Activated T-cell treated with anti-CD3 and anti-CD28 coated beads for 48 hours (primary cell): ENCODE measurements around the gene GDPD4.

Source experiments
- DNase-seq: peaks from one replicate; pipeline ENCODE4 v3.0.0-alpha.2; 2020; ENCODE audit warnings: low read depth

GDPD4 gene

DNA sequence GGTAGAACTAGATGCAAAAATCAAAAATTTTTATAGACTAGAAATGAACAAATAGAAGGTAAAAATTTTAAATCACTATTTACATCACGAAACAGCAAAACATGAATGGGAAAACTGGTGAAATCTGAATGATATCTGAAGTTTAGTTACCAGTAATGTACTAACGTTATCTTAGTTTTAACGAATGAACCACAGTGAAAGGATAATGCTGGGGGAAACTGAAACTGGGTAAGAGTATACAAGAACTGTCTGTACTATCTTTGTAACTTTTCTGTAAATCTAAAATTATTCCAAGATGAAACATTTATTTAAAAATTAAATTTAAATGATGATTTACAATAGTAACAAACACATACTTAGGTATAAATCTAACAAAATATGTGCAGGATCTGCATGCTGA is 7.4 kb downstream of the GDPD4 start:
- DNase-seq: no peak

DNA sequence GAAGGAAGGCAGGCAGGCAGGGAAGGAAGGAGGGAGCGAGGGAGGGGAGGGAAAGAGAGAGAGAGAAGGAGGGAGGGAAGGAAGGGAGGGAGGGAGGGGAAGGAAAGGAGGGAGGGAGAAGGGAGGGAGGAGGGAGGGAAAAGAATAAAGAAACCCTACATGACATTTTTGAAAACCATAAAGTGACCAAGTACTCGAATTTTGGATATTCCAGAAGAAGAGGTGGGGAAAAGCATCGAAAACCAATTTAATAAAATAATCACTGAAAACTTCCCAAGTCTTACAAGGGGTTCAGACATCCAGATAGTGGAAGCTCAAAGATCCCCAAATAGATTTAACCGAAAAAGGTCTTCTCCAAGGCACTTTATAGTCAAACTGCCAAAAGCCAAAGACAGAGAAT is 11.7 kb downstream of the GDPD4 start:
- DNase-seq: no peak

DNA sequence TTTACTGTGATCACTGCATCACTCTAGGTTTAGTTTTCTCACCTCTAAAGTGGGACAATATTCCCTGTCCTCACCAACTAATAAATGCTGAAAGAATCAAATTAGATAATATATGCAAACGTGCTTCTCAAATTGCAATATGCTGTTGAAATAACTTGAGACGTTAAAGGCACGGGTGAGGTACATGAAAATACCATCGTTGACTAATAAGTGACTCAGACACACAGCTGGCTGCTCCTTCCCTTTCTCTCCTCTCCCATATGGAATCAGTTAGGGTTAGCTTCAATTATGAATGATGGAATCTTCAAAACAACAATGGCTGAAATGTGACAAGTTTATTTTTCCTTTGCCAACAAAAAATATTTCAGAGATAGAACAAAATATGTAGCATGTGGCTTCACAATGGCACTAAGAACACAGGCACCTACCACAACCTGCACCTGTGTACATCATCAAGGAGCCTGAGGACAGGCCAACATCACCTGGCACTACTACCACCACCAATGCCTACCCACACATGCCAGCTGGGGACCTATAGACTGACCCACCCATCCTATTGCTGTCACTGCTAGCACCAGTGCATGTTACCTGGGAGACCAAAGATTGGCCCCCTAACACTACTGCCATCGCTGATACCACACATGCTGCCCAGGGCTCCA is 13.7 kb downstream of the GDPD4 start:
- no peak for DNase-seq

DNA sequence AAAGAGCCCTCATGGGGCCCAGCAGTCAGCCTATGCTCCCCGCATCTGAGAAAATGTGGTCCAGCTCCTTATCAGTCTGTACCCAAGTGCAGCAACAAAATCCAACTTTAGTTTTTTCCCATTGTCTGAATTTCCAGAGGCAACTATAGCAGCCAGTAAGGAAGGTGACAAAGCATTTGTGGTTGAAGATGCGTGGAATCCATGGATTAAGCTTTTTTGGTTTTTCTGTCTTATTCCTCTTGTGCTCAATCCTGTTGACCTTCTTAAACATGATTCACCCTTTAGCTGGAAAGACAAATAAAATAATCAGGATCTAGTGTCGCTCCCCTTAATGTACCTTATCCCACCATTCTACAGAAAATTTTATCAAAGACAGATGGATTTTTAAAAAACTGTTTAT is 14.3 kb downstream of the GDPD4 start:
- DNase-seq: no peak

DNA sequence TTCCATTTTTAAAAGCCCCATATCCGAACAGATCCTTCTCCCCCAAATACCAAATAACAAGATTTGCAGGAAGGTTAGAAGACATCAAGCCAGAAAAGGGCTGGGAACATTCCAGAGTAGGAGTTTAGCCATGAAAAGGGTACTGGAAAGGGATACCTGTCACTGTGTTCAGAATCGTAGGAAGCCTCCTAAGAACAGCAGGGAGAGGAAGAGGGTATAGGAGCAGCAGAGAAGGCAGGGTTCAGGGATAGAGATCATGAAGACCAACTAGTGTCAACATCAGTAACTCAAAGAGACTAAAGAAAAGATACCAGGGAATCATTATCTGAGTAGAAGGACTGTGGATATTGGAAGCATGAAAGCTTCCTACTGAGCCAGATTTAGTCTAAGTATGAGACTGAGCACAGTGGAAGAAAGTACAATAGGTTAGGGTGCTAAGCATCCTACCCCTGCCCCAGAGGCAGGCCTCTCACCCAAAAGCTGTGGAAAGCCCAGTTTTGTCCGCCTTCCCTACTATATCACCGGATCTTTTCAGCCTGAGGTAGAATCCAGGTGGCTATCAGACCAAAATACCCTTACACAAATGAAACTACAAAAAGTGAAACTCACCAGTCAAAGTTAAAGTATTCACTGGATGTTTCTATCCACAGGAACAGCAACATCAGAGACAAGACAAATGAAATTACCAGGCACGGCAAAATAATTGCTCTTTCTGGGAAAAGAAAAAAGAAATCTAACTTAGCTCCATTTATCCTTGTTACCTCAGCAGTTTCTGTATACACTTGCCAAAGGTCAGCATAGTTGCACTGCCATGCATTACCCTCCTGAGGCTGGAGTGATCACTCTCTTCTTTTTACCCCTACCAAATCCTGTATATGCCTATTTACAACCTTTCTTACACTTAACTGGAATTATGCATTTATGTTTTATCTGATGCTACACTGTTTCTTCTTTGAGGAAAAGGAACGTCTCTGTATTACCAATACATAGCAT is 16.7 kb downstream of the GDPD4 start:
- DNase-seq: no peak

DNA sequence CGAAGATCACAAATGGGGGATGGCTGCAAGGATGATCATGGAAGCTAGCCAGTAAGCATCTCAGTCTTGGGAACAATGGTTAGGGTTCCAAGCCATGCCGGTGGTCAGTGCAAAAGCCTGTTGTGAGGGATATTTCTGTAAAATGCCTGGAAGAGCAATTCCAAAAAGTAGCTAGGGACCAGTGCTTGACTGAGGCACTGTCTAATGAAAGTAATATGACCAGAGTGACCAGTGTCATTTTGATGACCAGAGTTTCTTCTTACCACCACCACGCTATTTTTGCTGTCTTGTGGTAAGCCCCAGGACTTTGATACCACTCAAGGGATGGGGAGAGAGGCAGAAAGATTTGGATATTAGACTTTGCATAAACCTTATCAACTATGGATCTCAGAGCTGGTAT is 18.4 kb downstream of the GDPD4 start:
- DNase-seq: no peak

DNA sequence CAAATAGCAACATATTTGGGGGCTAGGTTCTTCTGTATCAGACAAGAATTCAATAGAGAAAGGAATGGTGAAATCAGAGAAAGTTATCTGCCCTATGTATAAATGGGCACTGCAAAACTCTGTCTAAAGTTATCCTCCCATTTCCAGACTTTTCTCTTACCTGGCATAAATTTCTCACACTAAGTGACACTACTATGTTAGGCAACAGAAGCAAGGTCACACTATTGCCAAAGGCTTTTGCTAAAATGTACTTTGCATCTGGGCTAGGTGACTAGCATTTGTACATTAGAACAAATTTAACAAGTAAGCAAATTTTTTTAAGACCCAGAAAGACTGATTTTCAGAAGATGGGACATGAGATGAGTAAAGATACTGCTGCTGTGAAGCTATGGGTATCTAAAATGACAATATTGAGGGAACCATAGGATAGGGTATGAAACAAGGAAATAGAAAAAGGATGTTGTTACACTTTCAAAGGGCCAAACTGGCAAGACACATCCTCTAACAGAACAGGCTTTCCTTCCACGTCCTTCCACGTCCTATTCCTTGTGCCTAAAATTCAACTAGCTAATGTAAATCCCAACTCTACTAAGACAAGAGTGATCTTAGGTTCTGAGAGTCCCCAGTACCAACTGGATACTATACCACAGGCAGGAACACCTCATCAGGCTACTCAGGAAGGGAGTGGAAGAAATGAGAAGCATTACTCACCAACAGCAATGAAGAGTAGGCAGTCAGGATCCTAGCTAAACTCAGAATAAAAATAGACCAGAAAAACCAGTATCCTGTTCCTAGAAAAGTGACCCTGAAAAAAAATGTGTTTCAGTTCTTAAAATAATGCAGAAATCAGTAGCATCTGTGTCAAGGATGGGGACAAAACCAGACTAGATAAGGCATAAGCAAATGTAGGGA is 22.6 kb downstream of the GDPD4 start:
- DNase-seq: no peak

DNA sequence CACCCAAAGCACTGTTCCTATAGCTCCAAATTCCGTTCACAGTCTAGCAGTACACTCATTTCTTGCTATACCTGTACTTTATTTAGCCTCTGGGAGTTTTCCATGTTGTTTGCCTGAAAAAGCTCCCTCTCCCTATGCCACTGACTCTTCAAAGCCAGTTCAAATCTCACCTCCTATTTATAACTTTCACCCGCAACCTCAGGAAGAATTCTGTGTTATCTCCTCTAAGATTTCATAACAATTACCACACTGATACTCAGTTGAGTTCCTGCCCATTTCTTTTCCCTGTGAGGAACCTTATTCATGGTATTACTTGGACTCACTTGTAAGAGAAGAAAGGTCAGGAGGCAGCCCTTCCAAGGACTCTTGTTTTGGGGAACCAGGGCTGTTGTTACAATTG is 25.2 kb downstream of the GDPD4 start:
- no peak for DNase-seq

DNA sequence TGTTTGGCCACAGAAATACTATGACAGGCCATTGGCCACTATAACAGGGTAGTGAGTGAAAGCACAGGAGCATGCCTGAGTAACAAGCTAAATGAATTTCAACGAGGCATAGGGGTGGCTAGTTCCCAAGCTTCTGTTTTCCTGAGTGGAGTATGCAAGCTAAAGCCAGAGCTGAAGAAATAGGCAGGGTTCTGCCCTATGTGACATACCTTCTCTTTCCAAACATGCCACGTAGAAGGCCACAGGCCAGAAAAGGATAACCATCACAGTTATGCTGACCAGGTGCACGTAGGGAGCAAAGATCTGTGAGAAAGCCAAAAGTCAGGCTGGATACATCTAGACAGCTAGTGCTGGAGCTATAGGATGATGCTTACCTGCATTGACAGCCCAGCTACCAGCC is 30.6 kb downstream of the GDPD4 start:
- DNase-seq: no peak

DNA sequence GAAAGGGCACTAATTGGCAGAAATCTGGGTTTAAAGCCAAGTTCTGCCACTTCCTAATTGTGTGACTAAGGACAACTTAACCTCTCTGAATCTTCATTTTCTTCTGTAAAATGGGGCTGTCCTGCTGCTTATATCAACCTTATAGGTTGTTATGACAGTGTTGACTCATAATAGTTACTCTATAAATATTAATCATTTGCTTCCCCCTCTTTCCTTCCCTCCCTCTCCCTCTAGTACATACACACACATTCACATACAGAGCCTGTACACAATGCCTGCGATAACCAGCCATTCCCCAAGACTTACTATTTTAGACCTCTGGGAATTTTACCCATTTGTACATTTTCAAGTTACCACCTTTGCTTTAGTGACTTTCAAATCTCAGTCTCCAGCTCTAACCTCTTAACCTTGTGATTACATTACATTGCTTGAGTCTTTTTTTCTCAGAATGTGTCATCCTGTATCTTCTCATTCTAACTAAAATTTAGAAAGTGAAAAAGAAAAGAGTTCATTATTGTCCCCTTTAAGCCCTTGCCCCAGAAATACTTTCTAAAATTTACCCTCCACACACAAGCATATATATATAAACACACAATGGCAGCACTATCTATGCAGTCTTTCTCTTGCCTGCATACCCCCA is 31.9 kb downstream of the GDPD4 start:
- DNase-seq: no peak

DNA sequence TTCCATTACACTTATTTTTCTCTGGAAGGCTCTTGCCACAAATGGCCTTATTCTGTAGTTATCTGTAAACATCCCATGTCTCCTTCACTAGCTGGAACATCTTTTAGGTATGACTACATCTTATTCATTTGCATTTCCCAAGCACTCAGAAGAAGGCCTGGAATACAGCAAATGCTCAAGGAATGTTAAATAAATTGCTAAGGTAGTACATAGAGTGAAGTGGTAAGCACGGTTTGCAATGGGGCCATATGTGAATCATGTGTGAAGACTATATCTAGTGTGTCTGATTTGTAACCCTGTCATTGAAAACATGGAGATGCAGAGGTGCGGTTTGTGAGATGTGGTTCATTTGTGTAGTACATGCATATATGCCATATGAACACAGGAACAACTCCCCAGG is 33.5 kb downstream of the GDPD4 start:
- DNase-seq: no peak

DNA sequence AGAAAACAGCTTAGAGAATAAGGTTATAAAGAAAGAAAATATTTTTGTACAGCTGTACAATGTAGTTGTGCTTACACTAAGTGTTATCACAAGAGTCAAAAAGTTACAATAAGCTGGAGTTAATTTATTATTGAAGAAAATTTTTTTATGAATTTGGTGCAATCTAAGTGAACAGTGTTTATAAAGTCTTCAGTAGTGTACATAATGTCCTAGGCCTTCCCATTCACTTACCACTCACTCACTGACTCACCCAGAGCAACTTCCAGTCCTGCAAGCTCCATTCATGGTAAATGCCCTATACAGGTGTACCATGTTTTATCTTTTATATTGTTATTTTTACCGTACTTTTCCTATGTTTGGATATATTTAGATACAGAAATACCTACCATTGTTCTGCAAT is 34.7 kb downstream of the GDPD4 start:
- DNase-seq: no peak

DNA sequence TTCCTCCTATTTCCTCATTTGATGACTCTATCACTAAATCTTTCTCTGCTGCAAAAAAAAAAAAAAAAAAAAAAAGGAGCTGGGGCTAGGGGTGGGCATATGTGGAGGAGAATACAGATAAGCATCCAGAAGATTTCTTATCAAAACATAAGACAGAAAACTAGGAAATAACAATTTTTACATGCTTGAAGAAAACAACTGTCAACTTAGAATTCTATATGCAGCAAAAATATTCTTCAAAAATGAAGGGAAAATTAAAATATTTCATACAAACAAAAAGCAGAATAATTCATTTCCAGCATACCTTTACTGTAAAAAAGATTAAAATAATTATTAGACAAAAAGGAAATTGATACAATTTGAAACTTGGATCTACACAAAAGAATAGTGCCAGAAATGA is 38.7 kb downstream of the GDPD4 start:
- no peak for DNase-seq

DNA sequence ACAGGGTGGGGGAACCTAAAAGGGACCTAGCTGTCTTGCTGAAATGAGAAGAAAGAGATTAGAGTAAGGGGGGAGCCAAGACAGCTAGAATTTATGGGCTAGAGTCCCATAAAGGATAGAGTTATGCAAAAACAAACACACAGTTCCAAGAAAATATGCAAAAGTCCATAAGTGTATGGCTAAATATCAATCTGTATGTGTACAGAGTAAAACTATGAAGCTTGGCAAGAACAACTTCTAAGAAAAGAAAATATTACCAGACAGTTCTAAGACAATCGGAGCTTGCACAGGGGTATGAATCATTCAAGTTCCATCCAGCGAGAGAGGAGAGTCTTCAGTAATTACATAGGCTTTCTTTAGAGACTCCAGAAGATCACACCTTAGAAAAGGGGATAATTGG is 41.8 kb downstream of the GDPD4 start:
- DNase-seq: no peak

DNA sequence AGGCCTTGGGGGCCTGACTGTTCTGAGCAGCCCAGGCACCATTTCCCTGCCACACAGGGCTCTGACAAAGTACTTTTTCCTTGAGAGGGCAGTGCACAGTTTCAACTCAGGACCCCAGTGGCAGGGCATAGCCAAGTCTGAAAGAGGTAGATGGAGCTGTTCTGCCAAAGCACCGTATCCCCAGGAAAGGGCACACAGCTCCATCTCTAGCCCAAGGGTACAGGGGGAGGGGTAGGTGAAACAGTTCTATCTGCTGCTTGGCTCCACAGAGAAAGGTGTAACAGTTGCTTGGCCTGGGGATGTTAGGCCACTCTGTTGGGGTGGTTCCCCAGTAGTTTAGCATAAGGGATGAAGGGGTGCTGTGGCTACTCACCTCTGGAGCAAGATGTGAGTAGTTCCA is 47.8 kb downstream of the GDPD4 start:
- no peak for DNase-seq

DNA sequence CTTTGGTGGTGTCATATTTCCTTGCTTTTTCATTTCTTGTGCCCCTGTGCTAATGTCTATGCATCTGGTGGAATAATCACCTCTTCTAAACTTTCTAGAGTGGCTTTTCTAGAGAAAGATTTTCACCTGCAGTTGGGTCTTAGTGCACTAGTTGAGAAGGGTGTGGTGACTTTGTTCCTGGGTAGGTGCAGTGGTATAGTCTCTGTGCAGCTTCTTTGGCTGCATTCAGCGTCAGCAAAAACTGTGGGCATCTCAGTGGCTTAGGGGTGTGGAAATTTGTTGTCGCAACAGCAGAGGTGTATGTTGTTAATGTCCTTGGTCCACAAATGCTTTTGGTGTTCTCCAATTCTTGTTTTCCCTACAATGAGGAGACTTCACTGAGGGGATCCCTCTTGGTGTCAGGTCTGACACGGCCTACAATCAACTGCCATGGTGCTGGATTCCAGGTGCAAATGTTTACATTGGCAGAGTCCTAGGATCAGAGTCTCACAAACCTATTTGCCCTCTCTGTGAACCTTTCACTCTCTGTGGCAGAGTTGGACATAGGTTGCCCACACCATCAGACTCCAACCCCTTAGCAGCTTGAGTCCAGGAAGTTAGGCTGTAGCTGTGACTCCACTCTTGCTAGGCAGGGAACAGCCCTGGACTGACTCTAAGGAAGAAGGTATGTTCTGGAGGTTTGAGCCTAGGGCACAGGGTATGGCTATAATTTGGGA is 48.8 kb downstream of the GDPD4 start:
- DNase-seq: no peak

DNA sequence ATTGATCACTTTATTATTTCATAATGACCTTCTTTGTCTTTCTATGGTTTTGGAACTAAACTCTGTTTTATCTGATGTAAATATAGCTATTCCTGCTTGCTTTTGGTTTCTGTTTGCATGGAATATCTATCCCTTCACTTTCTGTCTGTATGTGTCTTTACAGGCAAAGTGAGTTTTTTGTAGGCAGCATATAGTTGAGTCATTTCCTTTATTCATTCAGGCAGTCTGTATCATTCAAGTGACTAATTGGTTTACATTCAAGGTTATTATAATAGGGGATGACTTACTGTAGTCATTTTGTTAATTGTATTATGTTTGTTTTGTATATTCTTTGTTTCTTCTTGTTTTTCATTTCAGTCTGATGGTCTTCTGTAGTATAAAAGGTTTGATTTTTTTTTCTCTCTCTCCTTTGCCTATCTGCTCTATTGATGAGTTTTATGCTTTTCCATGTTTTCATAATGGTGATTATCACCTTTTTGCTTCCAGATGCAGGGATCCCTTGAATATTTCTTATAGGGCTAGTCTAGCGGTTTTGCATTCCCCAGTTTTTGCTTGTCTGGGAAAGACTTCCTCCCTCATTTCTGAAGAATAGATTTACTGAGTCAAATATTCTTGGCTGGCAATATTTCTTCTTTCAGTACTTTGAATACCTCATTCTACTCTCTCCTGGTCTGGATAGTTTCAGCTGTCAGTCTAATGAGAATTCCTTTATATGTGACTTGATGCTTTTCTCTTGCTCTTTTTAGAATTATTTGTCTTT is 50.4 kb downstream of the GDPD4 start:
- no peak for DNase-seq

DNA sequence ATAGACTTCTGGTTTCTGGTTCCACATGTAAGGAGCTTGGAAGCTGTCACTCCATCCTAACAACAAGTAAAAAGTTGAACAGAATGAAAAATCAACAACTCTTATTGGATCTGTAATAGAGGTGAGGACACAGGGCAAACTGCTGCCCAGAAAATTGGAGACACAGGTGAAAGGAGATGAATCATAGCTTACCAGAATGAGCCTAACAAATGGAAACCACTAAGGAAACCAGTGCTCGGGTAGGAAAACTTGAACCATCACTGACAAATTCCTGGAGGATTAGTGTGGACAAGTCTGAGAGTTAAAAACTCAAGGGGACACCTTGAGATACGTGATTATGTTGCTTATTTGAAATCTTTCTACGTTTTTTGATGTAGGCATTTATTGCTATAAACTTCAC is 52.1 kb downstream of the GDPD4 start:
- DNase-seq: no peak

DNA sequence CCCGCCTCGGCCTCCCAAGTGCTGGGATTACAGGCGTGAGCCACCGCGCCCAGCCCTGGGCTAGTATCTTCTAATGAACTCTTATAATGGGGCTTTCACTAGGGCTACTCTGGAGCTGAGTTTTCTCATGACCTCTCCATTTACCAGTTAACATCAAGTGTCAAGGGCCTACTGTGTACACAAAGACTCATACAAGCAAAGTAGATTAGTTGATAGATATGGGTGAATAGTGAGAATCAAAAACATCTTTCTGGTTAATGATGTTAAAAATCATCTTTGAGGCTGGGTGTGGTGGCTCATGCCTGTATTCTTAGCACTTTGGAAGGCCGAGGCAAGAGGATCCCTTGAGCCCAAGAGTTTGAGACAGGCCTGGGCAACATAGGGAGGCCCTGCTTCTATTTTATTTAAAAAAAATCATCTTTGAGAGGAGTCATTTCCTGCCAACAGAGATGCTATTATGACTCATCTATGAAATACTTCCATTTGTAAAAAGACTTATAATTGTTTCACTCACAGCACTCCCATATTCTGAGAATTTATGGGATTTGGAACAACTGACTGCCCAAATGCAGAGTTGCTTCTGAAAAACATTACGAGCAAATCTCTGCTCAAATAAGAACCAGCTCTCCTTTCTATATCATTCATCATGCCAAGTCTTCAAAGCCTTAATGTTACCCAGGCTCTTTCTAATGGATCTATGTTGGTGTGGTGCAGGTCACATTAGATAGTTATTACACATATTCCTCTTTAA is 57.0 kb downstream of the GDPD4 start:
- no peak for DNase-seq

DNA sequence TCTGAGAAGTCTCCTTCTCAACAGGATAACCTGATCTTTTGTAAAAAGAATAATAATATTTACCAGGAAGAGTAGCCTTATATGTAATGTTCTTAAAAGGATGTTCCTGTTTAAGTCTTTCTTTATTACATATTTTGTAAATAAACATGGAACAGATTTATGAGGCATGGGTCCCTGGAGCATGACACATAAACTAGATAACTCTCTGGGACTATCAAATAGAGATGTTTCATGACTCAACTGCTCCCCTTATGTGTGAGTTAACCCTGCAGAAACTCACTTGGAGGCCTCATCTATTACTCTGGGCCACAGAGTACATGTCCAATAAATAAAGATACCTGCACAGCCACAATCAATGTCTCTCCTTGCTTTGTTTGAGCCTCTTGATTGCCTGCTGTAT is 64.6 kb downstream of the GDPD4 start:
- DNase-seq: no peak
